DND-41 (cell line): ENCODE measurements around the gene ARHGAP32.

Source experiments
- EZH2 ChIP-seq: IDR thresholded peaks from 3 replicates; pipeline ENCODE4 v1.6.1; 2012; ENCODE audit warnings: borderline replicate concordance, low read depth, mild to moderate bottlenecking, moderate library complexity, low read length, inconsistent platforms; ENCODE audit not compliant: severe bottlenecking
- TF ChIP-seq, protein P1 (sequence below): IDR thresholded peaks from 2 replicates; pipeline ENCODE4 v1.5.1; 2012; ENCODE audit warnings: borderline replicate concordance, low read length, moderate library complexity, mild to moderate bottlenecking; ENCODE audit not compliant: poor library complexity, severe bottlenecking; ENCODE audit errors: extremely low read depth

DNA sequence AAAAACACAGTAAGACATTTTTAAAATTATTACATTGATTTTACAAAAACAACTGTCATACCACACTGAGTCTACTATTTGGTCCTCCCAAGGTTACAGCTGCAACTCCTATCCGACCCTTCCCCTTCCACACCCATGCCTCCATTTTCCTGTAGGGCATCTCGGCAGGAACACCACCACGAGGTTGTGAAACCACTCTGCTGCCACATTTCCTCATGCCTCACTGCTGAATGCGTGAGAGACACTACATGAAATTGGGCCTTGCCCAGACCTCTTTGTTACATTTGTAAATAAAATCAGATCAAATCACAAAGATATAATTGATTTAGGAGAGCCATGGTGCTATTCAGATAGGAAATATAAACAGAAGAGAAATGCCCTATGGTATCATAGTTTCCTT lies 2.0 kb downstream of the ARHGAP32 start:
- TF ChIP-seq, protein P1, sequence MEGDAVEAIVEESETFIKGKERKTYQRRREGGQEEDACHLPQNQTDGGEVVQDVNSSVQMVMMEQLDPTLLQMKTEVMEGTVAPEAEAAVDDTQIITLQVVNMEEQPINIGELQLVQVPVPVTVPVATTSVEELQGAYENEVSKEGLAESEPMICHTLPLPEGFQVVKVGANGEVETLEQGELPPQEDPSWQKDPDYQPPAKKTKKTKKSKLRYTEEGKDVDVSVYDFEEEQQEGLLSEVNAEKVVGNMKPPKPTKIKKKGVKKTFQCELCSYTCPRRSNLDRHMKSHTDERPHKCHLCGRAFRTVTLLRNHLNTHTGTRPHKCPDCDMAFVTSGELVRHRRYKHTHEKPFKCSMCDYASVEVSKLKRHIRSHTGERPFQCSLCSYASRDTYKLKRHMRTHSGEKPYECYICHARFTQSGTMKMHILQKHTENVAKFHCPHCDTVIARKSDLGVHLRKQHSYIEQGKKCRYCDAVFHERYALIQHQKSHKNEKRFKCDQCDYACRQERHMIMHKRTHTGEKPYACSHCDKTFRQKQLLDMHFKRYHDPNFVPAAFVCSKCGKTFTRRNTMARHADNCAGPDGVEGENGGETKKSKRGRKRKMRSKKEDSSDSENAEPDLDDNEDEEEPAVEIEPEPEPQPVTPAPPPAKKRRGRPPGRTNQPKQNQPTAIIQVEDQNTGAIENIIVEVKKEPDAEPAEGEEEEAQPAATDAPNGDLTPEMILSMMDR: no peak
- TF ChIP-seq EZH2: no peak
